Measurements from ENCODE around the gene MBD6.

MBD6 gene

GRCh38 chr12:57522011-57522886 lies at the start of gene MBD6:
Gene MBD6 (plus strand): TSS chr12:57522824. CDS start chr12:57524304, 1,480 bp downstream.
- Histone ChIP-seq H3K27ac (ENCODE audit: low read depth, low read length) (peak within 1 kb of the TSS; percentile 95), H3K36me3 (ENCODE audit: insufficient read depth, low read length) (peaks cover 5% of the 10 kb centered on the region; the same call in 1 of the 2 replicates), H3K4me1 (ENCODE audit: control insufficient read depth, insufficient read depth, low read length, unreplicated experiment) (peaks cover 49% of the 10 kb centered on the region), H3K27me3 (ENCODE audit: insufficient read depth, low read length) (no peaks in the 10 kb centered on the region), H2AFZ (ENCODE audit: low read length, unreplicated experiment) (peak within 1 kb of the TSS; percentile 11), H3K79me2 (ENCODE audit: control insufficient read depth, insufficient read depth, low read length, unreplicated experiment) (peaks cover 66% of the 10 kb centered on the region), H3K4me3 (ENCODE audit: low read depth, low read length) (peak within 1 kb of the TSS; percentile 78)

GRCh38 chr12:57473392-57473791 lies 49.2 kb upstream of the MBD6 start:
- Histone ChIP-seq H2AFZ (ENCODE audit: low read length, unreplicated experiment) (no peak overlapping the region), H3K79me2 (ENCODE audit: control insufficient read depth, insufficient read depth, low read length, unreplicated experiment) (no peaks in the 10 kb centered on the region), H3K36me3 (ENCODE audit: insufficient read depth, low read length) (no peaks in the 10 kb centered on the region), H3K27me3 (ENCODE audit: insufficient read depth, low read length) (peaks cover 86% of the 10 kb centered on the region), H3K4me1 (ENCODE audit: control insufficient read depth, insufficient read depth, low read length, unreplicated experiment) (peaks cover 9% of the 10 kb centered on the region), H3K27ac (ENCODE audit: low read depth, low read length) (no peak overlapping the region), H3K4me3 (ENCODE audit: low read depth, low read length) (no peak overlapping the region)

GRCh38 chr12:57473886-57474285 lies 48.7 kb upstream of the MBD6 start:
- Histone ChIP-seq H3K27me3 (ENCODE audit: insufficient read depth, low read length) (peaks cover 83% of the 10 kb centered on the region), H3K4me1 (ENCODE audit: control insufficient read depth, insufficient read depth, low read length, unreplicated experiment) (peaks cover 9% of the 10 kb centered on the region), H3K36me3 (ENCODE audit: insufficient read depth, low read length) (no peaks in the 10 kb centered on the region), H2AFZ (ENCODE audit: low read length, unreplicated experiment) (no peak overlapping the region), H3K79me2 (ENCODE audit: control insufficient read depth, insufficient read depth, low read length, unreplicated experiment) (no peaks in the 10 kb centered on the region), H3K4me3 (ENCODE audit: low read depth, low read length) (no peak overlapping the region), H3K27ac (ENCODE audit: low read depth, low read length) (no peak overlapping the region)

- Histone ChIP-seq H3K4me3 (ENCODE audit: low read depth, low read length) (no peak overlapping the region), H3K79me2 (ENCODE audit: control insufficient read depth, insufficient read depth, low read length, unreplicated experiment) (no peaks in the 10 kb centered on the region), H2AFZ (ENCODE audit: low read length, unreplicated experiment) (no peak overlapping the region), H3K27me3 (ENCODE audit: insufficient read depth, low read length) (peaks cover 78% of the 10 kb centered on the region), H3K27ac (ENCODE audit: low read depth, low read length) (no peak overlapping the region), H3K4me1 (ENCODE audit: control insufficient read depth, insufficient read depth, low read length, unreplicated experiment) (peaks cover 9% of the 10 kb centered on the region), H3K36me3 (ENCODE audit: insufficient read depth, low read length) (no peaks in the 10 kb centered on the region)
These were observed 48.2 kb upstream of the MBD6 start for GRCh38 chr12:57474430-57474829.

- H3K27ac ChIP-seq (ENCODE audit: low read depth, low read length), result no peak overlapping the region
- peak overlapping the region; percentile 61; the same call in 1 of the 2 replicates for H3K4me3 ChIP-seq (ENCODE audit: low read depth, low read length)
- peaks cover 73% of the 10 kb centered on the region for H3K27me3 ChIP-seq (ENCODE audit: insufficient read depth, low read length)
- H3K36me3 ChIP-seq (ENCODE audit: insufficient read depth, low read length), result no peaks in the 10 kb centered on the region
- peaks cover 9% of the 10 kb centered on the region for H3K4me1 ChIP-seq (ENCODE audit: control insufficient read depth, insufficient read depth, low read length, unreplicated experiment)
- no peak overlapping the region for H2AFZ ChIP-seq (ENCODE audit: low read length, unreplicated experiment)
- no peaks in the 10 kb centered on the region for H3K79me2 ChIP-seq (ENCODE audit: control insufficient read depth, insufficient read depth, low read length, unreplicated experiment)
These were observed 47.8 kb upstream of the MBD6 start for GRCh38 chr12:57474862-57475261.

- H2AFZ ChIP-seq (ENCODE audit: low read length, unreplicated experiment), result no peak overlapping the region
- H3K36me3 ChIP-seq (ENCODE audit: insufficient read depth, low read length), result no peaks in the 10 kb centered on the region
- H3K27me3 ChIP-seq (ENCODE audit: insufficient read depth, low read length), result peaks cover 69% of the 10 kb centered on the region
- peak overlapping the region; percentile 61 for H3K4me3 ChIP-seq (ENCODE audit: low read depth, low read length)
- peaks cover 9% of the 10 kb centered on the region for H3K4me1 ChIP-seq (ENCODE audit: control insufficient read depth, insufficient read depth, low read length, unreplicated experiment)
- no peaks in the 10 kb centered on the region for H3K79me2 ChIP-seq (ENCODE audit: control insufficient read depth, insufficient read depth, low read length, unreplicated experiment)
- H3K27ac ChIP-seq (ENCODE audit: low read depth, low read length), result no peak overlapping the region
These were observed 47.1 kb upstream of the MBD6 start for GRCh38 chr12:57475271-57476161.

- peaks cover 9% of the 10 kb centered on the region for H3K4me1 ChIP-seq (ENCODE audit: control insufficient read depth, insufficient read depth, low read length, unreplicated experiment)
- H3K4me3 ChIP-seq (ENCODE audit: low read depth, low read length), result peak overlapping the region; percentile 61
- peaks cover 68% of the 10 kb centered on the region for H3K27me3 ChIP-seq (ENCODE audit: insufficient read depth, low read length)
- no peak overlapping the region for H2AFZ ChIP-seq (ENCODE audit: low read length, unreplicated experiment)
- H3K27ac ChIP-seq (ENCODE audit: low read depth, low read length), result no peak overlapping the region
- no peaks in the 10 kb centered on the region for H3K79me2 ChIP-seq (ENCODE audit: control insufficient read depth, insufficient read depth, low read length, unreplicated experiment)
- no peaks in the 10 kb centered on the region for H3K36me3 ChIP-seq (ENCODE audit: insufficient read depth, low read length)
These were observed 46.2 kb upstream of the MBD6 start for GRCh38 chr12:57476162-57476992.

GRCh38 chr12:57476993-57477709 lies 45.5 kb upstream of the MBD6 start:
- no peaks in the 10 kb centered on the region for H3K36me3 ChIP-seq (ENCODE audit: insufficient read depth, low read length)
- no peak overlapping the region for H2AFZ ChIP-seq (ENCODE audit: low read length, unreplicated experiment)
- no peak overlapping the region for H3K27ac ChIP-seq (ENCODE audit: low read depth, low read length)
- H3K27me3 ChIP-seq (ENCODE audit: insufficient read depth, low read length), result peaks cover 62% of the 10 kb centered on the region
- peaks cover 9% of the 10 kb centered on the region for H3K4me1 ChIP-seq (ENCODE audit: control insufficient read depth, insufficient read depth, low read length, unreplicated experiment)
- H3K4me3 ChIP-seq (ENCODE audit: low read depth, low read length), result no peak overlapping the region
- no peaks in the 10 kb centered on the region for H3K79me2 ChIP-seq (ENCODE audit: control insufficient read depth, insufficient read depth, low read length, unreplicated experiment)

GRCh38 chr12:57477710-57478681 lies 44.6 kb upstream of the MBD6 start:
- Histone ChIP-seq H3K27me3 (ENCODE audit: insufficient read depth, low read length) (peaks cover 54% of the 10 kb centered on the region), H3K27ac (ENCODE audit: low read depth, low read length) (no peak overlapping the region), H3K4me1 (ENCODE audit: control insufficient read depth, insufficient read depth, low read length, unreplicated experiment) (peaks cover 9% of the 10 kb centered on the region), H3K36me3 (ENCODE audit: insufficient read depth, low read length) (no peaks in the 10 kb centered on the region), H2AFZ (ENCODE audit: low read length, unreplicated experiment) (no peak overlapping the region), H3K4me3 (ENCODE audit: low read depth, low read length) (no peak overlapping the region), H3K79me2 (ENCODE audit: control insufficient read depth, insufficient read depth, low read length, unreplicated experiment) (no peaks in the 10 kb centered on the region)
